ENCODE results near the gene HUNK.
A peak's percentile ranks its signal among the peaks of the same experiment; 100 is the strongest.
"Not testable (repeated sequence)": the region's sequence is repeated elsewhere in the genome, so short reads cannot be mapped to it uniquely, and the experiment has no call there.

The HUNK gene

GRCh38 chr21:31924548-31924947, 51.7 kb downstream of the HUNK start:
- DNase-seq: no peak

- DNase-seq: no peak
Observed at GRCh38 chr21:31926498-31926897, 53.7 kb downstream of the HUNK start.

GRCh38 chr21:31927689-31928353, 55.0 kb downstream of the HUNK start:
- DNase-seq: no peak

- no peak for DNase-seq
Observed at GRCh38 chr21:31928656-31929055, 55.8 kb downstream of the HUNK start.

- DNase-seq: no peak
Observed at GRCh38 chr21:31929548-31929947, 56.7 kb downstream of the HUNK start.

GRCh38 chr21:31930001-31930400, 57.2 kb downstream of the HUNK start:
- DNase-seq: no peak

- DNase-seq: peak; percentile 29
Observed at GRCh38 chr21:31931644-31932469, 59.0 kb downstream of the HUNK start.

GRCh38 chr21:31932470-31932764, 59.6 kb downstream of the HUNK start:
- DNase-seq: peak; percentile 29

GRCh38 chr21:31937303-31937702, 64.5 kb downstream of the HUNK start:
- DNase-seq: no peak

- no peak for DNase-seq
Observed at GRCh38 chr21:31938330-31939301, 65.8 kb downstream of the HUNK start.

GRCh38 chr21:31941694-31942093, 68.9 kb downstream of the HUNK start:
- no peak for DNase-seq

- DNase-seq: no peak
Observed at GRCh38 chr21:31943561-31943960, 70.7 kb downstream of the HUNK start.

GRCh38 chr21:31945141-31945540, 72.3 kb downstream of the HUNK start:
- DNase-seq: no peak

- DNase-seq: no peak
Observed at GRCh38 chr21:31945546-31945945, 72.7 kb downstream of the HUNK start.

GRCh38 chr21:31946231-31946630, 73.4 kb downstream of the HUNK start:
- DNase-seq: no peak

- not testable (repeated sequence) for DNase-seq
Observed at GRCh38 chr21:31946876-31947550, 74.2 kb downstream of the HUNK start.

- no peak for DNase-seq
Observed at GRCh38 chr21:31948676-31949075, 75.9 kb downstream of the HUNK start.

- no peak for DNase-seq
Observed at GRCh38 chr21:31952828-31953227, 80.0 kb downstream of the HUNK start.

- DNase-seq: no peak
Observed at GRCh38 chr21:31957631-31958030, 84.8 kb downstream of the HUNK start.

- DNase-seq: no peak
Observed at GRCh38 chr21:31959881-31960280, 87.1 kb downstream of the HUNK start.

- no peak for DNase-seq
Observed at GRCh38 chr21:31961027-31961426, 88.2 kb downstream of the HUNK start.

- DNase-seq: no peak
Observed at GRCh38 chr21:31961704-31962103, 88.9 kb downstream of the HUNK start.

- DNase-seq: no peak
Observed at GRCh38 chr21:31964692-31965091, 91.9 kb downstream of the HUNK start.
